Measurements from ENCODE around the gene ERICH4.

DNA sequence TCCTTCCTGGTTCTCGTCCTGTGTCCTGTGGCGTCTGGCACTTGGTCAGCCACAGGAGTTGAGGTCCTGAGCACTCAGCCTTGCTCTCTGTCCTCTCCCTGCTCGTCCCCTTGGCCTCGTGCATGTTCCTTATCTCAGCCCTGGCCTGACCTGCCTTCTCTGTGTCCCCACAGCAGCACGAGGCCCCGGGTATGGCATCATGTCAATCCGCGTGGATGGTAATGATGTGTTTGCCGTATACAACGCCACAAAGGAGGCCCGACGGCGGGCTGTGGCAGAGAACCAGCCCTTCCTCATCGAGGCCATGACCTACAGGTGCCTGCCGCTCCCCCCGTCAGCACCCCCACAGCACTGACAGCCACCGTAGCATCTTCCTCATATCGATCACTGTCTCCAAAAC lies 20.5 kb upstream of the ERICH4 start:
- no peak for TF ChIP-seq POLR2A (IDR thresholded peaks at IDR 0.05)
- TF ChIP-seq, protein P1, sequence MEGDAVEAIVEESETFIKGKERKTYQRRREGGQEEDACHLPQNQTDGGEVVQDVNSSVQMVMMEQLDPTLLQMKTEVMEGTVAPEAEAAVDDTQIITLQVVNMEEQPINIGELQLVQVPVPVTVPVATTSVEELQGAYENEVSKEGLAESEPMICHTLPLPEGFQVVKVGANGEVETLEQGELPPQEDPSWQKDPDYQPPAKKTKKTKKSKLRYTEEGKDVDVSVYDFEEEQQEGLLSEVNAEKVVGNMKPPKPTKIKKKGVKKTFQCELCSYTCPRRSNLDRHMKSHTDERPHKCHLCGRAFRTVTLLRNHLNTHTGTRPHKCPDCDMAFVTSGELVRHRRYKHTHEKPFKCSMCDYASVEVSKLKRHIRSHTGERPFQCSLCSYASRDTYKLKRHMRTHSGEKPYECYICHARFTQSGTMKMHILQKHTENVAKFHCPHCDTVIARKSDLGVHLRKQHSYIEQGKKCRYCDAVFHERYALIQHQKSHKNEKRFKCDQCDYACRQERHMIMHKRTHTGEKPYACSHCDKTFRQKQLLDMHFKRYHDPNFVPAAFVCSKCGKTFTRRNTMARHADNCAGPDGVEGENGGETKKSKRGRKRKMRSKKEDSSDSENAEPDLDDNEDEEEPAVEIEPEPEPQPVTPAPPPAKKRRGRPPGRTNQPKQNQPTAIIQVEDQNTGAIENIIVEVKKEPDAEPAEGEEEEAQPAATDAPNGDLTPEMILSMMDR (IDR thresholded peaks at IDR 0.05) = no peak

Measured in tibial nerve (tissue), 3 donors.